Measurements from ENCODE around the gene KRTAP4-6. TPM values are rescaled to one million over a fixed set of nuclear protein-coding genes. Genes with fewer than 3 reads are reported as not detected.

The KRTAP4-6 gene
- total and polyA plus RNA-seq, 2 of the 8 experiments (the other 6 are each of a cell fraction or from before 2014, with no cell fraction given), result not detected

Small RNA genes lying within 50 kb of the gene (small RNA-seq; reads per million reads assigned to genes)
- not detected for gene KRTAP4-17P (ENCODE audit: insufficient read depth)

Other genes with a start within 250 kb of the KRTAP4-6 start
Only the 30 nearest of the 39 such genes appear.
- not detected in 2 replicates for gene KRTAP3-3, start 146.4 kb downstream of the KRTAP4-6 start, total RNA-seq (2021; fragmentation: NEBNext Ultra II Directional; extraction: Animal tissue kit (Norgen Biotek cat#: 25700))
- gene KRTAP3-3, start 146.4 kb downstream of the KRTAP4-6 start, polyA plus RNA-seq (2011; rRNA removed), result not detected in 2 replicates
- not detected in 2 replicates for gene KRTAP3-2, start 140.6 kb downstream of the KRTAP4-6 start, total RNA-seq (2021; fragmentation: NEBNext Ultra II Directional; extraction: Animal tissue kit (Norgen Biotek cat#: 25700))
- not detected in 2 replicates for gene KRTAP3-2, start 140.6 kb downstream of the KRTAP4-6 start, polyA plus RNA-seq (2011; rRNA removed)
- gene KRTAP3-1, start 131.4 kb downstream of the KRTAP4-6 start, total RNA-seq (2021; fragmentation: NEBNext Ultra II Directional; extraction: Animal tissue kit (Norgen Biotek cat#: 25700)), result not detected in 2 replicates
- not detected in 2 replicates for gene KRTAP3-1, start 131.4 kb downstream of the KRTAP4-6 start, polyA plus RNA-seq (2011; rRNA removed)
- not detected in 2 replicates for gene KRTAP1-5, start 113.3 kb downstream of the KRTAP4-6 start, total RNA-seq (2021; fragmentation: NEBNext Ultra II Directional; extraction: Animal tissue kit (Norgen Biotek cat#: 25700))
- not detected in 2 replicates for gene KRTAP1-5, start 113.3 kb downstream of the KRTAP4-6 start, polyA plus RNA-seq (2011; rRNA removed)
- gene KRTAP1-4, start 110.3 kb downstream of the KRTAP4-6 start, total RNA-seq (2021; fragmentation: NEBNext Ultra II Directional; extraction: Animal tissue kit (Norgen Biotek cat#: 25700)), result not detected in 2 replicates
- gene KRTAP1-4, start 110.3 kb downstream of the KRTAP4-6 start, polyA plus RNA-seq (2011; rRNA removed), result not detected in 2 replicates
- not detected in 2 replicates for gene KRTAP1-3, start 105.7 kb downstream of the KRTAP4-6 start, total RNA-seq (2021; fragmentation: NEBNext Ultra II Directional; extraction: Animal tissue kit (Norgen Biotek cat#: 25700))
- not detected in 2 replicates for gene KRTAP1-3, start 105.7 kb downstream of the KRTAP4-6 start, polyA plus RNA-seq (2011; rRNA removed)
- gene KRTAP1-1, start 99.1 kb downstream of the KRTAP4-6 start, total RNA-seq (2021; fragmentation: NEBNext Ultra II Directional; extraction: Animal tissue kit (Norgen Biotek cat#: 25700)), result not detected in 2 replicates
- not detected in 2 replicates for gene KRTAP1-1, start 99.1 kb downstream of the KRTAP4-6 start, polyA plus RNA-seq (2011; rRNA removed)
- gene KRTAP2-1, start 93.2 kb downstream of the KRTAP4-6 start, total RNA-seq (2021; fragmentation: NEBNext Ultra II Directional; extraction: Animal tissue kit (Norgen Biotek cat#: 25700)), result not detected in 2 replicates
- not detected in 2 replicates for gene KRTAP2-1, start 93.2 kb downstream of the KRTAP4-6 start, polyA plus RNA-seq (2011; rRNA removed)
- gene KRTAP2-2, start 85.3 kb downstream of the KRTAP4-6 start, total RNA-seq (2021; fragmentation: NEBNext Ultra II Directional; extraction: Animal tissue kit (Norgen Biotek cat#: 25700)), result not detected in 2 replicates
- gene KRTAP2-2, start 85.3 kb downstream of the KRTAP4-6 start, polyA plus RNA-seq (2011; rRNA removed), result not detected in 2 replicates
- gene KRTAP2-3, start 80.4 kb downstream of the KRTAP4-6 start, total RNA-seq (2021; fragmentation: NEBNext Ultra II Directional; extraction: Animal tissue kit (Norgen Biotek cat#: 25700)), result not detected in 2 replicates
- not detected in 2 replicates for gene KRTAP2-3, start 80.4 kb downstream of the KRTAP4-6 start, polyA plus RNA-seq (2011; rRNA removed)
- not detected in 2 replicates for gene KRTAP2-4, start 74.7 kb downstream of the KRTAP4-6 start, total RNA-seq (2021; fragmentation: NEBNext Ultra II Directional; extraction: Animal tissue kit (Norgen Biotek cat#: 25700))
- not detected in 2 replicates for gene KRTAP2-4, start 74.7 kb downstream of the KRTAP4-6 start, polyA plus RNA-seq (2011; rRNA removed)
- not detected in 2 replicates for gene KRTAP4-7, start 56.4 kb downstream of the KRTAP4-6 start, total RNA-seq (2021; fragmentation: NEBNext Ultra II Directional; extraction: Animal tissue kit (Norgen Biotek cat#: 25700))
- gene KRTAP4-7, start 56.4 kb downstream of the KRTAP4-6 start, polyA plus RNA-seq (2011; rRNA removed), result not detected in 2 replicates
- gene KRTAP4-8, start 42.4 kb downstream of the KRTAP4-6 start, total RNA-seq (2021; fragmentation: NEBNext Ultra II Directional; extraction: Animal tissue kit (Norgen Biotek cat#: 25700)), result not detected in 2 replicates
- gene KRTAP4-8, start 42.4 kb downstream of the KRTAP4-6 start, polyA plus RNA-seq (2011; rRNA removed), result not detected in 2 replicates
- not detected in 2 replicates for gene KRTAP4-16, start 38.3 kb downstream of the KRTAP4-6 start, total RNA-seq (2021; fragmentation: NEBNext Ultra II Directional; extraction: Animal tissue kit (Norgen Biotek cat#: 25700))
- gene KRTAP4-16, start 38.3 kb downstream of the KRTAP4-6 start, polyA plus RNA-seq (2011; rRNA removed), result not detected in 2 replicates
- gene KRTAP4-9, start 35.2 kb downstream of the KRTAP4-6 start, total RNA-seq (2021; fragmentation: NEBNext Ultra II Directional; extraction: Animal tissue kit (Norgen Biotek cat#: 25700)), result not detected in 2 replicates
- 0.06 TPM in 1 of 2 replicates, not detected in the other for gene KRTAP4-9, start 35.2 kb downstream of the KRTAP4-6 start, polyA plus RNA-seq (2011; rRNA removed)
- gene KRTAP4-11, start 22.2 kb downstream of the KRTAP4-6 start, total RNA-seq (2021; fragmentation: NEBNext Ultra II Directional; extraction: Animal tissue kit (Norgen Biotek cat#: 25700)), result not detected in 2 replicates
- gene KRTAP4-11, start 22.2 kb downstream of the KRTAP4-6 start, polyA plus RNA-seq (2011; rRNA removed), result not detected in 2 replicates
- not detected in 2 replicates for gene KRTAP4-12, start 16.4 kb downstream of the KRTAP4-6 start, total RNA-seq (2021; fragmentation: NEBNext Ultra II Directional; extraction: Animal tissue kit (Norgen Biotek cat#: 25700))
- not detected in 2 replicates for gene KRTAP4-12, start 16.4 kb downstream of the KRTAP4-6 start, polyA plus RNA-seq (2011; rRNA removed)
- gene KRTAP4-5, start 9.3 kb upstream of the KRTAP4-6 start, total RNA-seq (2021; fragmentation: NEBNext Ultra II Directional; extraction: Animal tissue kit (Norgen Biotek cat#: 25700)), result not detected in 2 replicates
- gene KRTAP4-5, start 9.3 kb upstream of the KRTAP4-6 start, polyA plus RNA-seq (2011; rRNA removed), result not detected in 2 replicates
- not detected in 2 replicates for gene KRTAP4-4, start 20.2 kb upstream of the KRTAP4-6 start, total RNA-seq (2021; fragmentation: NEBNext Ultra II Directional; extraction: Animal tissue kit (Norgen Biotek cat#: 25700))
- gene KRTAP4-4, start 20.2 kb upstream of the KRTAP4-6 start, polyA plus RNA-seq (2011; rRNA removed), result not detected in 2 replicates
- gene KRTAP4-3, start 27.7 kb upstream of the KRTAP4-6 start, total RNA-seq (2021; fragmentation: NEBNext Ultra II Directional; extraction: Animal tissue kit (Norgen Biotek cat#: 25700)), result not detected in 2 replicates
- gene KRTAP4-3, start 27.7 kb upstream of the KRTAP4-6 start, polyA plus RNA-seq (2011; rRNA removed), result not detected in 2 replicates
- gene KRTAP4-2, start 37.7 kb upstream of the KRTAP4-6 start, total RNA-seq (2021; fragmentation: NEBNext Ultra II Directional; extraction: Animal tissue kit (Norgen Biotek cat#: 25700)), result not detected in 2 replicates
- gene KRTAP4-2, start 37.7 kb upstream of the KRTAP4-6 start, polyA plus RNA-seq (2011; rRNA removed), result not detected in 2 replicates
- not detected in 2 replicates for gene KRTAP4-1, start 44.4 kb upstream of the KRTAP4-6 start, total RNA-seq (2021; fragmentation: NEBNext Ultra II Directional; extraction: Animal tissue kit (Norgen Biotek cat#: 25700))
- 0.16 TPM in 1 of 2 replicates, not detected in the other for gene KRTAP4-1, start 44.4 kb upstream of the KRTAP4-6 start, polyA plus RNA-seq (2011; rRNA removed)
- not detected in 2 replicates for gene KRTAP9-1, start 49.3 kb upstream of the KRTAP4-6 start, total RNA-seq (2021; fragmentation: NEBNext Ultra II Directional; extraction: Animal tissue kit (Norgen Biotek cat#: 25700))
- not detected in 2 replicates for gene KRTAP9-1, start 49.3 kb upstream of the KRTAP4-6 start, polyA plus RNA-seq (2011; rRNA removed)
- not detected in 2 replicates for gene KRTAP9-2, start 86.1 kb upstream of the KRTAP4-6 start, total RNA-seq (2021; fragmentation: NEBNext Ultra II Directional; extraction: Animal tissue kit (Norgen Biotek cat#: 25700))
- not detected in 2 replicates for gene KRTAP9-2, start 86.1 kb upstream of the KRTAP4-6 start, polyA plus RNA-seq (2011; rRNA removed)
- not detected in 2 replicates for gene KRTAP9-3, start 91.9 kb upstream of the KRTAP4-6 start, total RNA-seq (2021; fragmentation: NEBNext Ultra II Directional; extraction: Animal tissue kit (Norgen Biotek cat#: 25700))
- gene KRTAP9-3, start 91.9 kb upstream of the KRTAP4-6 start, polyA plus RNA-seq (2011; rRNA removed), result not detected in 2 replicates
- not detected in 2 replicates for gene KRTAP9-8, start 97.5 kb upstream of the KRTAP4-6 start, total RNA-seq (2021; fragmentation: NEBNext Ultra II Directional; extraction: Animal tissue kit (Norgen Biotek cat#: 25700))
- gene KRTAP9-8, start 97.5 kb upstream of the KRTAP4-6 start, polyA plus RNA-seq (2011; rRNA removed), result not detected in 2 replicates
- not detected in 2 replicates for gene KRTAP9-4, start 109.1 kb upstream of the KRTAP4-6 start, total RNA-seq (2021; fragmentation: NEBNext Ultra II Directional; extraction: Animal tissue kit (Norgen Biotek cat#: 25700))
- gene KRTAP9-4, start 109.1 kb upstream of the KRTAP4-6 start, polyA plus RNA-seq (2011; rRNA removed), result 0.13 TPM in 1 of 2 replicates, not detected in the other
- gene KRTAP9-9, start 114.8 kb upstream of the KRTAP4-6 start, total RNA-seq (2021; fragmentation: NEBNext Ultra II Directional; extraction: Animal tissue kit (Norgen Biotek cat#: 25700)), result not detected in 2 replicates
- gene KRTAP9-9, start 114.8 kb upstream of the KRTAP4-6 start, polyA plus RNA-seq (2011; rRNA removed), result not detected in 2 replicates
- not detected in 2 replicates for gene KRTAP9-6, start 124.8 kb upstream of the KRTAP4-6 start, total RNA-seq (2021; fragmentation: NEBNext Ultra II Directional; extraction: Animal tissue kit (Norgen Biotek cat#: 25700))
- not detected in 2 replicates for gene KRTAP9-6, start 124.8 kb upstream of the KRTAP4-6 start, polyA plus RNA-seq (2011; rRNA removed)
- gene KRTAP9-7, start 135.2 kb upstream of the KRTAP4-6 start, total RNA-seq (2021; fragmentation: NEBNext Ultra II Directional; extraction: Animal tissue kit (Norgen Biotek cat#: 25700)), result not detected in 2 replicates
- gene KRTAP9-7, start 135.2 kb upstream of the KRTAP4-6 start, polyA plus RNA-seq (2011; rRNA removed), result not detected in 2 replicates

All from H1 (cell line).